GDM1 (cell line): ENCODE results near the gene CCRL2.
"Not testable (repeated sequence)": the region's sequence is repeated elsewhere in the genome, so short reads cannot be mapped to it uniquely, and the experiment has no call there.

Source experiments
- DNase-seq: peaks from one replicate; lab custom pipeline; 2025; lab: John Stamatoyannopoulos, UW

The CCRL2 gene

DNA sequence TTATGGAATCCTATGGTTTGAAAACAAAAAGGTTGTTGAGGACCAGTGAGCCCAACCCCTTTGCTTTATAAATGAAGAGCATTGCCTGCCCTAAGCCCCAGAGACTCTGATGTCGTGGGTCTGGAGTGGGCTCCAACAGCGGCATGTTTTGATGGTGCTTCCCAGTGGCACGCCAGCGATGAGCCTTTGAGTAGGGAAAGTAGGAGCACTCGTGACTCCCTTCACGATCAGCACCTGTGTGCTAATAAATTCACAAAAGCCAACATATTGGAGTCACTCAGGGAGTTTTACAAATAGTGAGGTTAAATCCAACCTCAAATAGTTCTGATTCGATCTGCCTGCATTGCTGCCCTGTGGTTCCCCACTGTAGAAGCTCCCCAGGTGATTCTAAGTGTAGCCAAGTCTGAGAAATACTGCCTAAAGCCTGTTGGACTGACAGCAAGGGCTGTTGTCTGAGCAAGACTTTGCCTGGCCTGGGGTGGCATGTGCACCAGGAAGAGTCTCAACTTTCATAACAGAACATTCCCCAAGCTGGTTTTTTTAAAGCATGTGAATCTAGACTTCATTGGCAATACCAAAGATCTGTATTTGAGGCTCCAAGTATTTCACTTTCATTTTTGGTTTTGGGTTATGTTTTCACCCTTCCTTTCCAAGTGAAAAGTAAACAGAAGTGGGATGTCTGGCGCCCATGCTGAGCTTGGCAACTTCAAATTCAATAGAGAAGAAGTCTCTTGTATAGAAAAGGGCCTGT lies 26.4 kb upstream of the CCRL2 start:
- DNase-seq: no peak

DNA sequence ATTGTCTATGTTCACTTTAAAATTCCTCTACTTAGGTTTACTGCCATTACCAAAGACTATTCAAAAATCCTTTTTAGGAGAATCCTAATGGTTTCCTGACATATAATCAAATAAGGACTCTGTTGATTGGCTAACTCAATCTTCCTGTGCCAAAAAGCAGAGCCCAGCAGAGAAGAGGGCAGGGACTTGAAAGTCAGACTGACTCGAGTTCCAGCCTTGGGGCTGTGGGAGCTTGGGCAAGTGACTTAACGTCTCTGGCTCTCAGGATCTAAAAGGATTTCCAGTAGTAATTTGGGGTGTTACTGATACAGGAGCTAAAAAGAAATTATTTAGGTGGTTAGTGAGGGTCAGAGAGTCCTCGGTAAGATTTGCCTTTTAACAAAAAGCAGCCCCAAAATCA lies 25.4 kb upstream of the CCRL2 start:
- no peak for DNase-seq

DNA sequence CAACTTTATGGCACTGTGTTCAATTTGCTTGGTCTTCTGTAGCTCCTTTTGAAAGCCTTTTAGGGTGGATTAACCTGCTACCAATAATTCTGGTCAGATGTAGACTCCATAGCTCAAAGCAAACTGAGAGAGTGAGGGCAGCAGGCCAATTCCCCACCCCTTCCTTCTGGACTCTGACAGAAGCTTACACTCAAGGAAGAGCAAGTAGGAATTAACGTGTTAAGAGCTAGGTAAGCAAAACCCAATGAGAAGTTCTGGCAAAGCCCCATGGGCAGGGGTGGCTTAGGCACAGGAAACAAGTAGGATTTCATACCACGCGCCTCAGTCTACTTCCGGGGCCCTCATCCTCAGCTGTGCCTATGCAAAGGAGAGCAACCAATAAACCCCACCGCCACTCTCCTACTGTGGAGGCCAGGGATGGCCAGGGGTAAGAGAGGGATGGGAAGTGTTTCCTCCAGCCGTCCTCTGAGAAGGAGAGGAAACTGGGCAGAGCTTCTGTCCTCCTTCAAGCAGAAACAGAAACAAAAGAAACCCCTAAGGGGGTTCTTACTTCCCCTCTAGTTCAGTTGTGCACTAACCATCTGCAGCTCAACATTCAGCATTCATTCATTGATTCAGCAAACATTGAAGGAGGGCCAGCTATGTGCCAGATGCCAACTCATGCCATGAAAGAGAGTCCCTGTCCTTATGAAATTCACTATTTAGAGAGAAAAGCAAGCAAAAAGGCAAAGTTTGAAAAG lies 23.7 kb upstream of the CCRL2 start:
- no peak for DNase-seq

GRCh38 chr3:46383951-46384330 lies 23.1 kb upstream of the CCRL2 start:
- no peak for DNase-seq

- peak; percentile 44 for DNase-seq
These were observed 20.9 kb upstream of the CCRL2 start for GRCh38 chr3:46386205-46386604.

DNA sequence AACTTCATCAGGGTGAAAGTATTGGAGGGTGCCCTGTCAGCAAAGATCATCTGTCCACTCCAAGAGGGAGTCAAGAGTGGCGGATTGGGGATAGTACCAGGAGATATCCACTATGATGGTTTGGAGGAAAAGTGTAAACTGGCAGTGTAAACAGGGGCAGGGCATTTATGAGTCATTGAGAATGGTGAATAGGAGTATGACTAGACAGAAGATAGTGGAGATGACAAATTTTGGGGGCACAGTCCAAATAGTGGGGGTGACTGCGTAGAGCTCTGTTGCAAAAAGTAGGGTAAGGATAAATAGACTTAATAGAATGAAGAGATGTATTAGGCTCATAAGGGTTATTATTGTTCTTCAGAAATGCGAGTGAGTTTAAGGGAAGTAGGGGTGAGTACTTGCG lies 18.2 kb upstream of the CCRL2 start:
- not testable (repeated sequence) for DNase-seq

GRCh38 chr3:46389306-46389705 lies 17.8 kb upstream of the CCRL2 start:
- DNase-seq: no peak

GRCh38 chr3:46391526-46391925 lies 15.5 kb upstream of the CCRL2 start:
- not testable (repeated sequence) for DNase-seq

GRCh38 chr3:46393011-46393410 lies 14.0 kb upstream of the CCRL2 start:
- no peak for DNase-seq

DNA sequence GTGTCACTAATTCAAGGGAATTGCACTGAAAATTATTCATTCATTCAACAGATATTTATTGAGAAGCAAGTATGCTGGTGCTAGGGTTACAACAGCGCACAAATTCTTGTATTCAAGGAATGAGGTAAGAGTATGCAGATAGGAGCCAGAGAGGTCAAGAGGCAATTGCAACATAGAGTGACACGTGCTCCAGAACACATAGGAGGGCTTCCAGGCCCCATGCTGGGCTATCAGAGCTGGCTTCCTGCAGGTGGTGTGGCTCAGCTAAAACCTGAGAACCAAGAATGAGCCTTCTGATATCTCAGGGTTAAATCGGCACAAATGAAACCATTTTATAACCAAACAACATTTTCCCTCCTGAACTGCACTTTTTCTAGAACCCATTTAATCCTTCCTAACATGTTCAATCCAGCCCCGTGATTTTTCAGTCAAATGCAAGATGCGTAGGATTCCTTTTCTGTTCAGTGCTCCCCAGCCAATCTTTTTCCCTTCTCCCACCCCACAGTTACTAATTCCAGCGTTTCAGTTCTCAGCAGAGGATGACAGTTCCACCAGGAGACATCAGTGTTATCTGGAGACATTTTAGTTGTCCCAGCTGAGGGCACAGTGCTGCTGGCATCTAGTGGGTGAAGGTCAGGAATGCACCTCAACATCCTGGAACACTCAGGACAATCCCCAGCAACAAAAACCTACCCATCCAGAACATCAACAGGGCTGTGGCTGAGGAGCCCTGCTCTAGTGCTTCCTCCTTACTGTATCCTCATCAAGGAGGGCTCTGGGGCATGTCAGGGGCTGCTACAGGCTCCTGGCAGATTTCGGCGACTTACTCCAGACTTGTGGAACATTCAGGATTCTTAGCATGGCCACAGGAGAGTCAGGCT lies 13.3 kb upstream of the CCRL2 start:
- DNase-seq: no peak

DNA sequence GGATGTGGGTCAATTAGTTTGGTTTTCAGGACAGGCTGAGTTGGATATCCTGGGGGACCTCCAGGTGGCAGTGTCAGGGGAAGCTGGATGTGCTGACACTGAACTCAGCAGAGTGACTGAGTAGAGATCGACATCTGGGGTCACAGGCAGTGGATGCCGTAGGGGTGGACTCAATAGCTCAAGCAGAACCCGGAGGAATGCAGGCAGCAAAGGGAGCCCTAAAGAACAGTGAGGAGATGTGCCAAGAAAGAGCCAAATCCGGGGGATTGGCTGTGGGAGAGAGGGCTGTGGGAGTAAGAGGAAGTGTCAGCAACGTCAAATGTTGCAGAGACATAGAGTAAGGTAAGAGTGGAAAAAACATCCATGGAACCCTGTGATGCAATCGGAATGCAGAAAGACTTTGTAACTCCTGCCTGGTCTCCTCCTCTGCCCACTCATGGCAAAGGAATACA lies 11.8 kb upstream of the CCRL2 start:
- DNase-seq: no peak

GRCh38 chr3:46395766-46396530 lies 11.1 kb upstream of the CCRL2 start:
- peak; percentile 24 for DNase-seq

DNA sequence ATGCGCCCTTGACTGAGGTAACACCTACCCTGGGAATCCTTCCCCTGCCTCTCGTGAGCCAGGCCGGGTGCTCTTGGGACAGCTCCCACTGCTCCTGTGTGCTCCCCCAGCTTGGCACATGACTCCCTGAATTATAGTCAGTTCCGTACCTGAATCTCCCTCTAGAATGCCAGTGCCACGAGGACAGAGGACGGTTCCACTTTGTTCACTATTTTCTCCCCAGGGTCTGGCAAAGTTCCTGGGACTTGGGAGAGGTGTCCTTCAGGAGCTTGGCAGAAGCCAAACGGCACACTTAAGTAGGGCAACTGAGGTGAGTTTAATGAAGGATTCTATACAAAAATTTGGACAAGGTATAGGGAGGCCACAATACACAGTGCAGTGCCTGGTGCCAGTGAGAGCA lies 9.9 kb upstream of the CCRL2 start:
- DNase-seq: no peak

GRCh38 chr3:46398186-46398955 lies 8.7 kb upstream of the CCRL2 start:
- DNase-seq: no peak

GRCh38 chr3:46399098-46399497 lies 8.0 kb upstream of the CCRL2 start:
- no peak for DNase-seq

DNA sequence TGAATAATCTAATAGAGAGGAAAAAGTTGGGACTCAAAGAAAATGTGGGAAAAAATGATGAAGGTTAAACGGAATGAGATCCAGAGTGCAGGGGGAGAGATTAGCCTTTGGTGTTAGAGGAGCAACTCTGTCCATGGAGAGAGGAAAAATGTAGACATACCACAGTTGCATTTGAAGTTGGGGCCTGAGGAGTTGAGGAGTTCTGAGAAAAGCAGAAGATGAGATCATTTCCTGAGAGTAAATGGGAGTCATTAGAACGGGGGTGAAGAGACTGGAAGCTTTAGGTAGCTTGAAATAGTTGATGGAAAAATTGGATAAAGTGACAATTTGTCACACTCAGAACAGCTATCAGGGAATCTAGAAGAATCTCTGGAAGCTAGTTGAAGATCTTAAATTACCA lies 7.5 kb upstream of the CCRL2 start:
- DNase-seq: no peak

DNA sequence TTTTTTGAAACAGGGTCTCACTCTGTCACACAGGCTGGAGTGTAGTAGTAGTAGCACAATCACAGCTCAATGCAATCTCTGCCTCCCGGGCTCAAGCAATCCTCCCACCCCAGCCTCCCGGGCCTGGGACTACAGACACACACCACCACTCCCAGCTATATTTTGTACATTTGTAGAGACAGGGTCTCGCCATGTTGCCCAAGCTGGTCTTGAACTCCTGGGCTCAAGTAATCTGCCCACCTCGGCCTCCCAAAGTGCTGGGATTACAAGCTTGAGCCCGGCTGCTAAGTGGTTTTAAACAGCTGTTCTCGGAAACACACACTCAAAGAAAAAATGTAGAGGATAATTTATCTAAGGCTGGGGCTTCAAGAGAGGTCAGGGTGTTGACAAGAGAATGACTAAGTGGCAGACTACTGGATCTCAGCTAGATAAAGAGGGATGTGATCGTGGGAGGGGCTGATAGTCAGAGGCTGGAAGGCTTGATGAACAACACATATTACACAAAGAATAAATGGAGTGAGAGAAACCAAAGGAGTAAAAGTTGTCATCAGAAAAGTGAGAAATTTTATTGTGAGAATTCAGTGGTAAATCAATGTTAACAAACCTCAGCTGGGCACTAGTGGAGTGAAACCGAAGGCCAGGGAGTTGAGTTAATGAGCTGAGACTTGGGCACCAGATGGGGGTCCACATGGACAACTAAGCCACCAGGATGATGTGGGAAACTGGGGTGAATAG lies 6.9 kb upstream of the CCRL2 start:
- DNase-seq: no peak

DNA sequence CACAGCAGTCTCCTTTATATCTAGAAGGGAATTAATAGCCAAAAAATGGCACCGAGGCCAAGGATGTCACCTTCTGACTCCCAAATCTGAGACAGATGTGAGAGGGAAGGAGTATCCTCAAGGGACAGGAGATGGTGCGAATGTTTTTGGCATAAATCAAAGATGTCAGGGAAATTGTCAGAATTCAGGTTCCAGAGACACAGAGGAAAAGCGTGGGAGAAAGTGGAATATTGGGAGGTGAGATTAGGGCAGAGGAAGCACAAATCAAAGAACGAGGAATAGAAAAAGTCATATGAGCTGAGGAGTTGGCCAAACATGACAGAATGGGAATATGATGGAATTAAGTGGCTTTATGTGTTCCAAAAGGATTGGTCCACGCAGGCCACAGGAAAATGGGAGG lies 6.2 kb upstream of the CCRL2 start:
- DNase-seq: no peak

- no peak for DNase-seq
These were observed 5.5 kb upstream of the CCRL2 start for GRCh38 chr3:46401579-46401978.

DNA sequence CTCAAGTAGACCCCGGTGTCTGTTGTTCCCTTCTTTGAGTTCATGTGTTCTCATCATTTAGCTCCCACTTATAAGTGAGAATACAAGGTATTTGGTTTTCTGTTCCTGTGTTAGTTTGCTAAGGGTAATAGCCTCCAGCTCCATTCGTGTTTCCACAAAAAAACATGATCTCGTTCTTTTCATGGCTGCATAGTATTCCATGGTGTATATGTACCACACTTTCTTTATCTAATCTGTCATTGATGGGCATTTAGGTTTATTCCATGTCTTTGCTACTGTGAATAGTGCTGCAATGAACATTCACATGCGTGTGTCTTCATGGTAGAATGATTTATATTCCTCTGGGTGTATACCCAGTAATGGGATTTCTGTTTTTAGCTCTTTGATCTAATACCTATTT lies 4.2 kb upstream of the CCRL2 start:
- not testable (repeated sequence) for DNase-seq
